HepG2 (cell line): ENCODE data around the gene PNKP. TPM values are rescaled to one million over a fixed set of nuclear protein-coding genes. Genes with fewer than 3 reads are reported as not detected.

Source experiments
- BORCS8-MEF2B ChIP-seq: sonication (generic); formaldehyde crosslinking; IDR thresholded peaks from 2 replicates; pipeline ENCODE4 v1.8.0; 2022; ENCODE audit warnings: mild to moderate bottlenecking, missing genetic modification reagents
- CHCHD3 ChIP-seq: sonication (generic); formaldehyde crosslinking; IDR thresholded peaks from 2 replicates; pipeline ENCODE4 v1.8.0; 2022; ENCODE audit warnings: mild to moderate bottlenecking, missing genetic modification reagents, moderate library complexity
- EEA1 ChIP-seq: sonication (generic); formaldehyde crosslinking; IDR thresholded peaks from 2 replicates; pipeline ENCODE4 v1.5.1; 2020; ENCODE audit warnings: mild to moderate bottlenecking, missing genetic modification reagents, borderline replicate concordance
- FOXA3 ChIP-seq: IDR thresholded peaks from 2 replicates; pipeline ENCODE4 v1.6.1; 2016; ENCODE audit warnings: missing genetic modification reagents, missing compliant biosample characterization
- GFI1 ChIP-seq: sonication (generic); formaldehyde crosslinking; IDR thresholded peaks from 2 replicates; pipeline ENCODE4 v1.5.0; 2020; ENCODE audit warnings: missing genetic modification reagents, mild to moderate bottlenecking, borderline replicate concordance
- HNRNPUL1 ChIP-seq: fragments of 200-400 bp; formaldehyde crosslinking; IDR thresholded peaks from 2 replicates; pipeline ENCODE4 v1.6.1; 2017; ENCODE audit warnings: low read depth, mild to moderate bottlenecking, low read length, moderate library complexity
- KDM2A ChIP-seq: sonication (generic); formaldehyde crosslinking; IDR thresholded peaks from 2 replicates; pipeline ENCODE4 v1.4.0; 2020; ENCODE audit warnings: low read depth, missing genetic modification reagents, borderline replicate concordance
- MYC ChIP-seq: sonication (generic); formaldehyde crosslinking; IDR thresholded peaks from 2 replicates; pipeline ENCODE4 v1.9.0; 2021; ENCODE audit warnings: missing genetic modification reagents, borderline replicate concordance
- REXO4 ChIP-seq: sonication (generic); formaldehyde crosslinking; IDR thresholded peaks from 2 replicates; pipeline ENCODE4 v1.8.0; 2022; ENCODE audit warnings: missing genetic modification reagents, mild to moderate bottlenecking, borderline replicate concordance
- SAP130 ChIP-seq: IDR thresholded peaks from 2 replicates; pipeline ENCODE4 v1.6.1; 2016; ENCODE audit warnings: low read depth
- ZNF382 ChIP-seq: sonication (generic); formaldehyde crosslinking; IDR thresholded peaks from 2 replicates; pipeline ENCODE4 v1.5.0; 2020; ENCODE audit warnings: missing genetic modification reagents, mild to moderate bottlenecking, borderline replicate concordance
- ZNF549 ChIP-seq: sonication (generic); formaldehyde crosslinking; IDR thresholded peaks from 2 replicates; pipeline ENCODE4 v1.5.0; 2020; ENCODE audit warnings: missing genetic modification reagents
- ZNF749 ChIP-seq: sonication (generic); formaldehyde crosslinking; IDR thresholded peaks from 2 replicates; pipeline ENCODE4 v1.8.0; 2022; ENCODE audit warnings: mild to moderate bottlenecking, missing genetic modification reagents, moderate library complexity, borderline replicate concordance
- ZNF891 ChIP-seq: sonication (generic); formaldehyde crosslinking; IDR thresholded peaks from 2 replicates; pipeline ENCODE4 v1.5.0; 2020; ENCODE audit warnings: mild to moderate bottlenecking, missing genetic modification reagents
- polyA plus RNA-seq, 8 experiments: library from polyadenylated mRNA; depleted of rRNA in 3 of 8; stranded (reverse) in 7 of 8; unstranded in 1 of 8; fragments of >200 nt; fragmentation: Illumina TruSeq in 4 of 8; extraction: Trizol in 4 of 8; gene quantifications; 2 replicates each; pipeline versions ENCODE4 v1.2.1 to v1.2.3, GENCODE V29; 2011 to 2016; ENCODE audit warnings: low read depth in 4 of 8, missing spikeins in 1 of 8, mixed read lengths in 1 of 8; ENCODE audit not compliant: insufficient read depth in 1 of 8
- total RNA-seq, 5 experiments: library from RNA; depleted of rRNA; stranded (reverse); fragments of >200 nt; fragmentation: Illumina TruSeq; extraction: Trizol; gene quantifications; 2 replicates each; pipeline ENCODE4 v1.2.3, GENCODE V29; 2016; ENCODE audit warnings: low read depth in 1 of 5
- TF ChIP-seq, protein P1 (sequence below): sonication (generic); formaldehyde crosslinking; conservative IDR thresholded peaks from 2 replicates; pipeline ENCODE4 v1.4.0; 2020; ENCODE audit warnings: missing genetic modification reagents
- TF ChIP-seq, protein P2 (sequence below): sonication (generic); formaldehyde crosslinking; IDR thresholded peaks from 2 replicates; pipeline ENCODE4 v1.5.0; 2020; ENCODE audit warnings: mild to moderate bottlenecking, missing genetic modification reagents
- TF ChIP-seq, protein P3 (sequence below): sonication (generic); formaldehyde crosslinking; IDR thresholded peaks from 2 replicates; pipeline ENCODE4 v1.5.1; 2020; ENCODE audit warnings: mild to moderate bottlenecking, missing genetic modification reagents, moderate library complexity
- TF ChIP-seq, protein P4 (sequence below): sonication (generic); formaldehyde crosslinking; IDR thresholded peaks from 2 replicates; pipeline ENCODE4 v1.4.0; 2020; ENCODE audit warnings: mild to moderate bottlenecking, missing genetic modification reagents
- TF ChIP-seq, protein P5 (sequence below): IDR thresholded peaks from 2 replicates; pipeline ENCODE4 v1.6.1; 2016

The PNKP gene
- total and polyA plus RNA-seq, 2 of the 13 experiments (the other 11 are each of a cell fraction or from before 2014, with no cell fraction given) = 12.7 to 27.1 TPM

DNA sequence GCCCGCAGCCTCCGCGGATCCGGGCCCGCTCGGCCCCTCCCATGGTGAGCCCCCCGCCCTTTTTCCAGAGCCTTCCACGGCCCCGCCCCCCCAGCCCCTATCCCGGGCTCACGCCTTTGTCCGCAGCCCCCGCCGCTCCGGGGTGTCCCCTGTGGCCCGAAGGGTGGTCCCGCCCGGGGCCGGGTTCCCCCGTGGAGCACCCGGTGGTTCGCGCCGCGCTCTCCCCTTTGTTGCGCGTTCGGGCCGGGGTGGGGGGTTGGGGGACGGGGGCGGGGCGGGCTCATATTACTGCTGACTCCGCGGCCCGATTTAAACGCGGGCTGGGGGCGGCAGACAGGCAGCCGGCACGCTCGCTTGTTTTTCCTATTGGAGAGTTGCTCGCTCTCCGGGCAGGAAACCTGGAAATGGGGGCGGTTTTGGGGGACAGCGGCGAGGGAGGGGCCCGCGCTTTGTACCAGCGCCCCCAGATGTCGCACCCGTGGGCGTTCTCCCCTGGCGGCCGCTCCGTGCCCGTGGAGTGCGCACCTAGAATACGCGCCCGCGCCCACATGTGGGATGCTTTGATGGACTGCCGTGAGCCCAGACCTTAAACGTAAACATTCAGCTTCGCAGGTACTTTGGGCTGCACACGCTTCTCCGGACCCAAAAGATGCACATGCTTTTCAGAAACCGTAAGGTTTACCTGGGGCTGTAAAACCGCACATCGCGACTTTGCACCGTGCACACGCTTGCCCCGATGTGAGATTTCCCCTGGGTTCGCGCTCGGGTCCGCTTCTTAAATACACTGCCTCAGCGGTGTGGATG, 15.7 kb downstream of the PNKP start (continued):
- TF ChIP-seq, protein P1, sequence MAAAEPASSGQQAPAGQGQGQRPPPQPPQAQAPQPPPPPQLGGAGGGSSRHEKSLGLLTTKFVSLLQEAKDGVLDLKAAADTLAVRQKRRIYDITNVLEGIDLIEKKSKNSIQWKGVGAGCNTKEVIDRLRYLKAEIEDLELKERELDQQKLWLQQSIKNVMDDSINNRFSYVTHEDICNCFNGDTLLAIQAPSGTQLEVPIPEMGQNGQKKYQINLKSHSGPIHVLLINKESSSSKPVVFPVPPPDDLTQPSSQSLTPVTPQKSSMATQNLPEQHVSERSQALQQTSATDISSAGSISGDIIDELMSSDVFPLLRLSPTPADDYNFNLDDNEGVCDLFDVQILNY (CRISPR knock-in tag) = no peak
- TF ChIP-seq MYC (CRISPR knock-in tag) = peak; percentile 2; the same call in 1 of the 2 replicates
- TF ChIP-seq FOXA3 (CRISPR knock-in tag) = no peak
- no peak; the same call in 1 of the 2 replicates for TF ChIP-seq ZNF891
- peak; percentile 44; the same call in 1 of the 2 replicates for TF ChIP-seq KDM2A (CRISPR knock-in tag)
- peak; percentile 41; the same call in 1 of the 2 replicates for TF ChIP-seq SAP130 (CRISPR knock-in tag)
- no peak for TF ChIP-seq EEA1
- TF ChIP-seq, protein P2, sequence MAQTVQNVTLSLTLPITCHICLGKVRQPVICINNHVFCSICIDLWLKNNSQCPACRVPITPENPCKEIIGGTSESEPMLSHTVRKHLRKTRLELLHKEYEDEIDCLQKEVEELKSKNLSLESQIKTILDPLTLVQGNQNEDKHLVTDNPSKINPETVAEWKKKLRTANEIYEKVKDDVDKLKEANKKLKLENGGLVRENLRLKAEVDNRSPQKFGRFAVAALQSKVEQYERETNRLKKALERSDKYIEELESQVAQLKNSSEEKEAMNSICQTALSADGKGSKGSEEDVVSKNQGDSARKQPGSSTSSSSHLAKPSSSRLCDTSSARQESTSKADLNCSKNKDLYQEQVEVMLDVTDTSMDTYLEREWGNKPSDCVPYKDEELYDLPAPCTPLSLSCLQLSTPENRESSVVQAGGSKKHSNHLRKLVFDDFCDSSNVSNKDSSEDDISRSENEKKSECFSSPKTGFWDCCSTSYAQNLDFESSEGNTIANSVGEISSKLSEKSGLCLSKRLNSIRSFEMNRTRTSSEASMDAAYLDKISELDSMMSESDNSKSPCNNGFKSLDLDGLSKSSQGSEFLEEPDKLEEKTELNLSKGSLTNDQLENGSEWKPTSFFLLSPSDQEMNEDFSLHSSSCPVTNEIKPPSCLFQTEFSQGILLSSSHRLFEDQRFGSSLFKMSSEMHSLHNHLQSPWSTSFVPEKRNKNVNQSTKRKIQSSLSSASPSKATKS (CRISPR knock-in tag) = no peak
- TF ChIP-seq HNRNPUL1 = no peak
- TF ChIP-seq, protein P3, sequence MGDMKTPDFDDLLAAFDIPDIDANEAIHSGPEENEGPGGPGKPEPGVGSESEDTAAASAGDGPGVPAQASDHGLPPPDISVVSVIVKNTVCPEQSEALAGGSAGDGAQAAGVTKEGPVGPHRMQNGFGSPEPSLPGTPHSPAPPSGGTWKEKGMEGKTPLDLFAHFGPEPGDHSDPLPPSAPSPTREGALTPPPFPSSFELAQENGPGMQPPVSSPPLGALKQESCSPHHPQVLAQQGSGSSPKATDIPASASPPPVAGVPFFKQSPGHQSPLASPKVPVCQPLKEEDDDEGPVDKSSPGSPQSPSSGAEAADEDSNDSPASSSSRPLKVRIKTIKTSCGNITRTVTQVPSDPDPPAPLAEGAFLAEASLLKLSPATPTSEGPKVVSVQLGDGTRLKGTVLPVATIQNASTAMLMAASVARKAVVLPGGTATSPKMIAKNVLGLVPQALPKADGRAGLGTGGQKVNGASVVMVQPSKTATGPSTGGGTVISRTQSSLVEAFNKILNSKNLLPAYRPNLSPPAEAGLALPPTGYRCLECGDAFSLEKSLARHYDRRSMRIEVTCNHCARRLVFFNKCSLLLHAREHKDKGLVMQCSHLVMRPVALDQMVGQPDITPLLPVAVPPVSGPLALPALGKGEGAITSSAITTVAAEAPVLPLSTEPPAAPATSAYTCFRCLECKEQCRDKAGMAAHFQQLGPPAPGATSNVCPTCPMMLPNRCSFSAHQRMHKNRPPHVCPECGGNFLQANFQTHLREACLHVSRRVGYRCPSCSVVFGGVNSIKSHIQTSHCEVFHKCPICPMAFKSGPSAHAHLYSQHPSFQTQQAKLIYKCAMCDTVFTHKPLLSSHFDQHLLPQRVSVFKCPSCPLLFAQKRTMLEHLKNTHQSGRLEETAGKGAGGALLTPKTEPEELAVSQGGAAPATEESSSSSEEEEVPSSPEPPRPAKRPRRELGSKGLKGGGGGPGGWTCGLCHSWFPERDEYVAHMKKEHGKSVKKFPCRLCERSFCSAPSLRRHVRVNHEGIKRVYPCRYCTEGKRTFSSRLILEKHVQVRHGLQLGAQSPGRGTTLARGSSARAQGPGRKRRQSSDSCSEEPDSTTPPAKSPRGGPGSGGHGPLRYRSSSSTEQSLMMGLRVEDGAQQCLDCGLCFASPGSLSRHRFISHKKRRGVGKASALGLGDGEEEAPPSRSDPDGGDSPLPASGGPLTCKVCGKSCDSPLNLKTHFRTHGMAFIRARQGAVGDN = 0 out of 2 replicates have a peak, but pooled peaks have one; percentile 16
- no peak for TF ChIP-seq GFI1 (CRISPR knock-in tag)
- TF ChIP-seq ZNF549 (CRISPR knock-in tag) = no peak
- no peak for TF ChIP-seq REXO4 (CRISPR knock-in tag)
- TF ChIP-seq ZNF749 = no peak
- peak; percentile 44; the same call in 1 of the 2 replicates for TF ChIP-seq BORCS8-MEF2B
- TF ChIP-seq, protein P4, sequence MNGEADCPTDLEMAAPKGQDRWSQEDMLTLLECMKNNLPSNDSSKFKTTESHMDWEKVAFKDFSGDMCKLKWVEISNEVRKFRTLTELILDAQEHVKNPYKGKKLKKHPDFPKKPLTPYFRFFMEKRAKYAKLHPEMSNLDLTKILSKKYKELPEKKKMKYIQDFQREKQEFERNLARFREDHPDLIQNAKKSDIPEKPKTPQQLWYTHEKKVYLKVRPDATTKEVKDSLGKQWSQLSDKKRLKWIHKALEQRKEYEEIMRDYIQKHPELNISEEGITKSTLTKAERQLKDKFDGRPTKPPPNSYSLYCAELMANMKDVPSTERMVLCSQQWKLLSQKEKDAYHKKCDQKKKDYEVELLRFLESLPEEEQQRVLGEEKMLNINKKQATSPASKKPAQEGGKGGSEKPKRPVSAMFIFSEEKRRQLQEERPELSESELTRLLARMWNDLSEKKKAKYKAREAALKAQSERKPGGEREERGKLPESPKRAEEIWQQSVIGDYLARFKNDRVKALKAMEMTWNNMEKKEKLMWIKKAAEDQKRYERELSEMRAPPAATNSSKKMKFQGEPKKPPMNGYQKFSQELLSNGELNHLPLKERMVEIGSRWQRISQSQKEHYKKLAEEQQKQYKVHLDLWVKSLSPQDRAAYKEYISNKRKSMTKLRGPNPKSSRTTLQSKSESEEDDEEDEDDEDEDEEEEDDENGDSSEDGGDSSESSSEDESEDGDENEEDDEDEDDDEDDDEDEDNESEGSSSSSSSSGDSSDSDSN (CRISPR knock-in tag) = no peak
- TF ChIP-seq, protein P5, sequence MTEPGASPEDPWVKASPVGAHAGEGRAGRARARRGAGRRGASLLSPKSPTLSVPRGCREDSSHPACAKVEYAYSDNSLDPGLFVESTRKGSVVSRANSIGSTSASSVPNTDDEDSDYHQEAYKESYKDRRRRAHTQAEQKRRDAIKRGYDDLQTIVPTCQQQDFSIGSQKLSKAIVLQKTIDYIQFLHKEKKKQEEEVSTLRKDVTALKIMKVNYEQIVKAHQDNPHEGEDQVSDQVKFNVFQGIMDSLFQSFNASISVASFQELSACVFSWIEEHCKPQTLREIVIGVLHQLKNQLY (CRISPR knock-in tag) = no peak
- no peak for TF ChIP-seq ZNF382
- no peak for TF ChIP-seq CHCHD3
